Type B pancreatic cell (in vitro differentiated cells): ENCODE data around the gene C17orf113. TPM values are rescaled to one million over a fixed set of nuclear protein-coding genes. Genes with fewer than 3 reads are reported as not detected.
A peak's percentile ranks its signal among the peaks of the same experiment; 100 is the strongest.

Experiments
- DNase-seq: peaks from one replicate; pipeline ENCODE4 v3.0.0; 2021; ENCODE audit warnings: mixed read lengths; ENCODE audit not compliant: unreplicated experiment; ENCODE audit errors: extremely low spot score
- H3K27ac Mint-ChIP-seq: 2 replicates; pipeline ENCODE4 v1.8.0; 2021; ENCODE audit warnings: mild to moderate bottlenecking, mixed read lengths
- H3K27me3 Mint-ChIP-seq: 2 replicates; pipeline ENCODE4 v1.8.0; 2021; ENCODE audit warnings: mixed read lengths
- H3K36me3 Mint-ChIP-seq: 2 replicates; pipeline ENCODE4 v1.8.0; 2021; ENCODE audit warnings: mixed read lengths
- H3K4me1 Mint-ChIP-seq: one replicate; pipeline ENCODE4 v1.8.0; 2021; ENCODE audit warnings: mixed read lengths; ENCODE audit not compliant: unreplicated experiment
- H3K4me3 Mint-ChIP-seq: 2 replicates; pipeline ENCODE4 v1.8.0; 2021; ENCODE audit warnings: mild to moderate bottlenecking, mixed read lengths
- H3K9me3 Mint-ChIP-seq: 2 replicates; pipeline ENCODE4 v1.8.0; 2021; ENCODE audit warnings: mixed read lengths
- total RNA-seq: library from RNA; stranded (reverse); gene quantifications from 2 replicates; pipeline ENCODE4 v1.2.1, GENCODE V29; 2021; ENCODE audit warnings: low replicate concordance
- TF ChIP-seq, protein P1 (sequence below): fragments of 200-600 bp; sonication (generic); conservative IDR thresholded peaks from 2 replicates; pipeline ENCODE4 v1.5.0; 2021; ENCODE audit warnings: antibody characterized with exemption, mild to moderate bottlenecking

C17orf113 gene
- total RNA-seq, 1 donor from 2014 or later: 3.0 TPM

DNA sequence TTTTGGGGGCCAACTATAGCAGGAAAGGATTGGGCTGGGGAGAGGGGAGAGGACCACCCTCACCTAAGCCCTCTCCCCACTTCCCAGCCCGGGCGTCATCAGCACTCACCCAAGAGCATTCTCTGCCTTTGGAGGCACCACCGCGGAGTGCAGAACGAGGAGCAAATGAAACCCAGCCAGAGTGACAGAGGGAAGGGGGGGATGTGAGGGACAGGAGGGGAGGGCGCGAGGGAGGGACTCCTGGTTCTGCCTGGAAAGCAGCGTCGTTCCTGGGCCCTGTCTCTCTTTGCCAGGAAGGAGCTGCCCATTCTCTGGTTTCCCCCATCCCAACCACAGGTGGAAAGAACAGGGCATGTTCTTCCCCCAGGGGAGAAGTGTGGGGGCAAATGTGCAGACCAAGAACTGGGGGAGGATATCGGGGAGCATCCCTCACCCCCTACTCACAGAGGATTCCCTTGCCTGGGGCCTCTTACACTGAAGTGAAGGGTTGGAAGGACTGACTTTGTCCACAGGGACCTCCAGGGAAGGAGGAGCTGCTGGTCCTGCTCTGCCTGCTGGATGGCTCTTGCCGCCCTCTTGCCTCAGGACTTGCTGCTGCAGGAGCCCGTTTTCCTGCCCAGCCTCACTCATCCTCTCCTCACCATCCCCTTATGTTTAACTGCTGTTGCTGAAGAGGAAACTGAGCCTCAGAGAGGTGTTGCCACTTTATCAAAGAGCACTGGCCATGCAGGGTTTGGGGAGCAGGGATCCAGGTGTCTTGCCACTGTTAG is 3.5 kb upstream of the C17orf113 start:
- Mint-ChIP-seq H3K27ac (no peak overlapping the region), H3K4me1 (peaks cover 21% of the 10 kb centered on the region), H3K36me3 (no peaks in the 10 kb centered on the region), H3K27me3 (peaks cover 41% of the 10 kb centered on the region), H3K9me3 (no peaks in the 10 kb centered on the region), H3K4me3 (peak overlapping the region; percentile 2)
- no peak for DNase-seq
- TF ChIP-seq, protein P1, sequence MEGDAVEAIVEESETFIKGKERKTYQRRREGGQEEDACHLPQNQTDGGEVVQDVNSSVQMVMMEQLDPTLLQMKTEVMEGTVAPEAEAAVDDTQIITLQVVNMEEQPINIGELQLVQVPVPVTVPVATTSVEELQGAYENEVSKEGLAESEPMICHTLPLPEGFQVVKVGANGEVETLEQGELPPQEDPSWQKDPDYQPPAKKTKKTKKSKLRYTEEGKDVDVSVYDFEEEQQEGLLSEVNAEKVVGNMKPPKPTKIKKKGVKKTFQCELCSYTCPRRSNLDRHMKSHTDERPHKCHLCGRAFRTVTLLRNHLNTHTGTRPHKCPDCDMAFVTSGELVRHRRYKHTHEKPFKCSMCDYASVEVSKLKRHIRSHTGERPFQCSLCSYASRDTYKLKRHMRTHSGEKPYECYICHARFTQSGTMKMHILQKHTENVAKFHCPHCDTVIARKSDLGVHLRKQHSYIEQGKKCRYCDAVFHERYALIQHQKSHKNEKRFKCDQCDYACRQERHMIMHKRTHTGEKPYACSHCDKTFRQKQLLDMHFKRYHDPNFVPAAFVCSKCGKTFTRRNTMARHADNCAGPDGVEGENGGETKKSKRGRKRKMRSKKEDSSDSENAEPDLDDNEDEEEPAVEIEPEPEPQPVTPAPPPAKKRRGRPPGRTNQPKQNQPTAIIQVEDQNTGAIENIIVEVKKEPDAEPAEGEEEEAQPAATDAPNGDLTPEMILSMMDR: no peak

DNA sequence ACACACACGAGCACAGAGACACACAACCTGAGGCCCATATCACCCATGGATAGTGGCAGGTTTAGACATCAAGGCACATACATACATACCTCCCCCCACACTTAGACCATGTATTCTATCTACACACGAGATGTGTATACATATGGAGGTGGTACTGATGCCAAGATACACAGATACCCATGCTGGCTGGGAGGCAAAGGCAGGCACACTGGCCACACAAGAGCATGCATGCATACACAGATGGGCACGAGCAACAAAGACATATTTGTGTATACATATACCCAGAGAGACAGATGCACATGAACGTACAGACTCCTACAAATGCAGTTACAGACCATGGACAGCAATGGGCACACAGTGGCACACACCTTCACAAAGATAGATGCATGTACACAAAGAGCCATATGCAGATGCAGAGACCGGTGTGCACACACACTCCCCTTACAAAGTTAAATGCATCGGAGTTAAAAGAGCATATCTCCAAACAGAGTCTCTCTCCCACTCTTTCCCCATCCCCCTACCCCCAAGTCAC is 2.0 kb upstream of the C17orf113 start:
- TF ChIP-seq, protein P1: no peak
- peaks cover 21% of the 10 kb centered on the region for H3K4me1 Mint-ChIP-seq
- peak overlapping the region; percentile 13 for H3K4me3 Mint-ChIP-seq
- no peak overlapping the region for H3K27ac Mint-ChIP-seq
- no peak for DNase-seq
- H3K9me3 Mint-ChIP-seq: no peaks in the 10 kb centered on the region
- H3K36me3 Mint-ChIP-seq: no peaks in the 10 kb centered on the region
- H3K27me3 Mint-ChIP-seq: peaks cover 41% of the 10 kb centered on the region

DNA sequence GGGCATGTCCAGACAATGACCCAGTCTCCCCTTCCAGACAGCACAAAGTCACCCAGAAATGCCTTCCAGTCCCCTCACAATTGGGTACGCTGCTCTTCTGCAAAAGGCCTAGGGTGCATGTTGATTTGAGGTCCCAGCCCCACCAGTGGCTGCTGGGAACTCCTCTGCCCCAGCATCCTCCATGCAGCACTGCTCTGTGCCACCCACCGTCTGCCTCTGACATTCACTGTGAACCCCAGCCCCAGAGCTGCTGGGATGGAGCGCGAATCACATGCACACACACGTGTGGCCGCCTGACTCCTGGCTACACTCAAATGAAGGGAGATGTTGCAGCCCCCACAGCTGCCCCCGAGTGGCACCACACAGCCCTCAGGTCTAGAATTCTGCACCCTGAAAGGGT is 1.2 kb upstream of the C17orf113 start:
- Mint-ChIP-seq H3K9me3 (no peaks in the 10 kb centered on the region), H3K36me3 (no peaks in the 10 kb centered on the region), H3K4me1 (peaks cover 16% of the 10 kb centered on the region), H3K27ac (no peak overlapping the region), H3K27me3 (peaks cover 41% of the 10 kb centered on the region), H3K4me3 (peak overlapping the region; percentile 91)
- TF ChIP-seq, protein P1: no peak
- DNase-seq: no peak

GRCh38 chr17:42051013-42051400 is 606 bp upstream of the C17orf113 start:
- no peak for DNase-seq
- Mint-ChIP-seq H3K27ac (peak overlapping the region; percentile 62), H3K36me3 (no peaks in the 10 kb centered on the region), H3K27me3 (peaks cover 41% of the 10 kb centered on the region), H3K9me3 (no peaks in the 10 kb centered on the region), H3K4me1 (peaks cover 16% of the 10 kb centered on the region), H3K4me3 (peak overlapping the region; percentile 91)
- TF ChIP-seq, protein P1: no peak

- H3K27ac Mint-ChIP-seq: peak overlapping the region; percentile 66
- no peak for DNase-seq
- H3K4me1 Mint-ChIP-seq: peaks cover 9% of the 10 kb centered on the region
- H3K4me3 Mint-ChIP-seq: peak overlapping the region; percentile 93
- no peaks in the 10 kb centered on the region for H3K36me3 Mint-ChIP-seq
- TF ChIP-seq, protein P1: no peak
- peaks cover 33% of the 10 kb centered on the region for H3K27me3 Mint-ChIP-seq
- no peaks in the 10 kb centered on the region for H3K9me3 Mint-ChIP-seq
These were observed 488 bp downstream of the C17orf113 start for GRCh38 chr17:42049834-42050392.
